SJSA1 (cell line): ENCODE data around the gene THAP4. TPM values are rescaled to one million over a fixed set of nuclear protein-coding genes. Genes with fewer than 3 reads are reported as not detected.

Experiments
- DNase-seq, 2 experiments: peaks; one replicate each; pipeline ENCODE4 v3.0.0-alpha.2; 2015 to 2020; ENCODE audit warnings: low spot score in 2 of 2, low read depth in 1 of 2
- H3K27ac ChIP-seq: fragments of 250-450 bp; sonication (Bioruptor Pico); 2 replicates; pipeline ENCODE4 v1.5.1; 2020; ENCODE audit warnings: mild to moderate bottlenecking, moderate library complexity
- H3K27me3 ChIP-seq: fragments of 250-450 bp; sonication (Bioruptor Pico); replicated peaks from 2 replicates; pipeline ENCODE4 v1.5.1; 2020; ENCODE audit warnings: mild to moderate bottlenecking, moderate library complexity
- H3K36me3 ChIP-seq: fragments of 250-450 bp; sonication (Bioruptor Pico); 2 replicates; pipeline ENCODE4 v1.5.1; 2020; ENCODE audit warnings: mild to moderate bottlenecking
- H3K4me1 ChIP-seq: fragments of 250-450 bp; sonication (Bioruptor Pico); replicated peaks from 2 replicates; pipeline ENCODE4 v1.6.1; 2021; ENCODE audit warnings: mild to moderate bottlenecking
- H3K4me3 ChIP-seq: fragments of 250-450 bp; sonication (Bioruptor Pico); 2 replicates; pipeline ENCODE4 v1.5.1; 2020; ENCODE audit warnings: mild to moderate bottlenecking
- H3K9me3 ChIP-seq: fragments of 250-450 bp; sonication (Bioruptor Pico); replicated peaks from 2 replicates; pipeline ENCODE4 v1.5.1; 2020; ENCODE audit warnings: mild to moderate bottlenecking
- total RNA-seq: library from RNA; depleted of rRNA; stranded (reverse); fragments of >200 nt; shearing (Covaris generic); gene quantifications from 2 replicates; pipeline ENCODE4 v1.2.3, GENCODE V29; 2014

Gene THAP4
- total RNA-seq, 1 experiment from 2014 or later, result 50.3 TPM

DNA sequence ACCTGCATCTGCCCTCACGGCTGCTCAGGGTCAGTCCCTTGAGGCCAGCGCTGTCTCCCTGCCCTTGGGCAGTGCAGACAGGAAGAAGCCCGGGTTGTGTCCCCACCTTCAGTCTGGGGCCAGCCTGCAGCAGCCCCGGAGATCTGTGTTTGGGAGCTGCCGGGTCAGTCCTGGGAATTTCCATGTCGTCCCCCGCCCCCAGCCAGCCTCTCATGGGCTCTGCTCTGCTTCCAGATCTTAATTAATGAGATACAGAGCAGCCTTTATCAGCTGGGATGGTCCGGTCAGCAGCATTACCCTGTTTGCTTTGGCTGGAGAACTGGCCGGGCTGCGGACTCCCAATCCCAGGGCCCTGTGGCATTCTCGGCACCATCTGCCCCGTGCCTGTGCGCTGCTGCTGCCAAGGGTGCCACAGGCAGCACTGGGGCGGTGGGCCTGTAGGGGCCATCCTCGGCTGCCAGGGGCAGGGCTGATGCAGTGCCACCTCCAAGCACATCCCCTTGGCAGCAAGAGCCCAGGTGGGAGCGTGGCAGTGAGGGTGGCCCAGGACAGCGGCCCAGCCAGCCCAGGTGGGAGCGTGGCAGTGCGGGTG, 76.0 kb downstream of the THAP4 start:
- peaks cover 61% of the 10 kb centered on the region for H3K4me1 ChIP-seq
- H3K27me3 ChIP-seq, result no peaks in the 10 kb centered on the region
- peak overlapping the region; percentile 81 for H3K4me3 ChIP-seq
- peaks cover 66% of the 10 kb centered on the region for H3K36me3 ChIP-seq
- peak; percentile 86 to 90 for DNase-seq
- peak overlapping the region; percentile 86 for H3K27ac ChIP-seq
- H3K9me3 ChIP-seq, result no peaks in the 10 kb centered on the region

DNA sequence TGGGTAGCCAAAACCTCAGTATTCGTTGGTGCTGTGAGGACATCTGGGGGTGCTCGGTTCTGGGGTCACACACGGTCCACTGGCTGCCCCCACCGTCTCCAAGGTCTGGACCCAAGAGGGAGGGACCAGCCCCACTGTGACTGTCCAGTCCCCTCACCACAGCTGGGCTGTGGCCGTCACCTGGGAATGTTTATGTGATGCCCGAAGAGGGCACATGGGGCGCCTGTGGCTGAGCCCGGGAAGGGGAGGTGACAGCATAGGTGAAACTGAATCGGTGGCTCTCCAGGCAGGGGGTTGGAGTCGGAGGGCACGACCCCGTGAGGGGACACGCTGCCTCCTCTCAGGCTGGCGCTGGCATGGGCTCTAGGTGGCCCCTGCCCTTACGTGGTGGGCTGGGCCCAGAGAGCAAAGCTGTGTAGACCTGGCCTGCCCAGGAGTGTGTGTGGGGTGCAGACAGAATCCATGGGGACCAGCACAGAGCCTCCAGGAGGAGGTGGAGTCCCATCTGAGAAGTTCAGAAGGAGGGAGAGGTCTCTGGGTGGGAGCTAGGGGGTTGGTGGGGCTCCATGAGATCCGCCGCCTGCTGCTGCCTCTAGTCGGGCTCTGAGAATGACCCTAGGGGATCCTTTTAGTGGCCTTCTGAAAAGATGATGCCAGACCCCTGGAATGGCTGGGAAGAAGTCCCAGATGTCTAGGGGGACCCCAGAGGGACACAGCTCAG, 76.6 kb downstream of the THAP4 start:
- Histone ChIP-seq H3K4me3 (peak overlapping the region; percentile 81), H3K36me3 (peaks cover 64% of the 10 kb centered on the region), H3K27ac (peak overlapping the region; percentile 86), H3K4me1 (peaks cover 60% of the 10 kb centered on the region), H3K9me3 (no peaks in the 10 kb centered on the region), H3K27me3 (no peaks in the 10 kb centered on the region)
- no peak for DNase-seq

DNA sequence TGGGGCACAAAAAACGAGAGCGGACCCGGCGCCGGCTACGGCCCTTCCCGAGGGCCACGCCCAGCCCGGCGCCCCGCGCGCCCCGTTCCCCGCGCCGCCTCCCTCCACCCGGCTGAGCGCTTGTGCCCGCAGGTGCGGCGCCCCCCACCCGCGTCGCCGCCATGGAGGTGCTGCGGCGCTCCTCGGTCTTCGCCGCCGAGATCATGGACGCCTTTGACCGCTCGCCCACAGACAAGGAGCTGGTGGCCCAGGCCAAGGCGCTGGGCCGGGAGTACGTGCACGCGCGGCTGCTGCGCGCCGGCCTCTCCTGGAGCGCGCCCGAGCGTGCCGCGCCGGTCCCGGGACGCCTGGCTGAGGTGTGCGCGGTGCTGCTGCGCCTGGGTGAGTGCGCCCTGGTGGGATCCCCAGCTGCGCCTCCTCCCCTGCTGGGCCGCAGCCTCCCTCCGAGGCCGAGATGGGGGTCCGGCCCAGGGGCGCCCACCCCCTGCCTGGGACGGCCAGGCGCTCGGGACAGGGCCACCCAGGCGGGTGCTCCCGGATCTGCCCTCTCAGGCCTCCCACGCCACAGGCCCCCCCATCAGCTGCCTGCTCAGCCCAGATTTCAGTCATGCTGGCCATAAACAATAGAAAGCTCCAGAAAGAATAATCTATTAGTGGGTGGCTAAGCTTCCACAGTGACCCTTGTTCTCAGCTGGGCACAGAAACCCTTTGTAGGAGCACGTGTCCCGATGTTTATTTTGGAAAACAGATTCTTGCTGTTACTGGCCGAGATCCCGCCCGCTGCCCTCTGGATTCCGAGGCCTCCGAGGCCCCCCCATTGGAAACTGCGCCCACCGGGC, 77.4 kb downstream of the THAP4 start:
- peak; percentile 96 to 99 for DNase-seq
- peaks cover 61% of the 10 kb centered on the region for H3K36me3 ChIP-seq
- no peaks in the 10 kb centered on the region for H3K27me3 ChIP-seq
- no peaks in the 10 kb centered on the region for H3K9me3 ChIP-seq
- peak overlapping the region; percentile 86 for H3K27ac ChIP-seq
- peaks cover 52% of the 10 kb centered on the region for H3K4me1 ChIP-seq
- peak overlapping the region; percentile 81 for H3K4me3 ChIP-seq

DNA sequence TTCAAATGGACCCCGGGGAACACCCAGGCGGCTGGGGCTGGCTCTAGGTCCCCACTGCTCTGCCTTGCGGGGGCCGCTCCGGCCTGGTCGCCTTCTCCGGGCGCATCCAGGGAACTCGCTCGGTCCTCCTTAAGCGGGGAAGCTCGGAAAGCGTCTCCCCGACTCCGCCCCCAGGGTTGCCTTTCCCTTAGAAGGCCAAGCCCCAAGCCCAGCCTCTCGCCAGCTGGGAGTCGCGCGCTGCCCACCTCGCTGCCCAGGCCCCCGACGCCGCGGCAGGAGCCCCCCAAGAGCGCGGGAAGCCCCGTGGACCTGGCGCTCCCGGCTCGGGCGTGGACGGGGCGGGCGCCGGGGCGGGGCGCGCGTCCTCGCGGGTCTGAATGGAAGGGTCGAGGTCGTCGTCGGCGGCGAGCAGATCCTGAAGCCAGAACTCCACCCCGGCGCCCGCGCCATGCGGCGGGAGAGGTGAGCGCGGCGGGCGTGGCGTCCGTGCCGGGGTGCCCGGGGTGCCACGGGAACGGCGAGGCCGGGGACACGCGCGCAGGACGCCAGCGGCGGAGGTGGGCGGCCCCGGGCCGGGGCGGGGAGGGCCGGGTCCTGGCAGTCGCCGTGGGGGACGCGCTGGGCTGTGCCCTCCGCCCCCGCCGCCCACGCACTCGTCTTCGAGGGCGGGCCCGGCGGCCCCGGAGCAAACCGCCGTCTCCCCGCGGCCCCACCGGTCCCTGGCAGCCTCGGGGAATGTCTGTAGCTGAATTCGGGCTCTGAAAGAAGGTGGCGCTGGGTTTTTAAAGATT, 78.2 kb downstream of the THAP4 start, which contains the start of gene BOK:
Gene BOK, plus strand, starts transcription at position 214 of the 791 bp plus-strand sequence. CDS start 739 bp downstream, outside the sequence.
- H3K27ac ChIP-seq, result peak within 1 kb of the TSS; percentile 86
- H3K4me3 ChIP-seq, result peak within 1 kb of the TSS; percentile 81
- no peaks in the 10 kb centered on the region for H3K27me3 ChIP-seq
- peak; percentile 85 to 94 for DNase-seq
- peaks cover 45% of the 10 kb centered on the region for H3K4me1 ChIP-seq
- H3K36me3 ChIP-seq, result peaks cover 64% of the 10 kb centered on the region
- H3K9me3 ChIP-seq, result no peaks in the 10 kb centered on the region

DNA sequence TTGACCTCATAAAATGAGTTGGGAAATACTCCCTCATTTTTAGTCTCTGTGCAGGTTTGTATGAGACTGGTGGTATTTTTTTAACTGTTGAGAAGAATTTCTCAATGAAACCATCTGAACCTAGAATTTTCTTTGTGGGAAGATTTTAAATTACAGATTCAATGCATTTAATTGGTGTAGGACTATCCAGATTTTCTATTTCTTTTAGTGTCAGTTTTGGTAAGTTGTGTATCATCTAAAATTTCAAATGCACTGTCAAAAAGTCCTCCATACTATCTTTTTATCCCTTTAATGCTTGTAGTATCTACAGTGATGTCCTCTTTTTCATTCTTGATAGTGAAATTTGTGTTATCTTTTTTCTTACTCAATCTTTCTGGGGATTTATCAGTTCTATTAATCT, 80.2 kb downstream of the THAP4 start:
- Histone ChIP-seq H3K36me3 (peaks cover 59% of the 10 kb centered on the region), H3K4me1 (peaks cover 36% of the 10 kb centered on the region), H3K27me3 (no peaks in the 10 kb centered on the region), H3K27ac (no peak overlapping the region), H3K9me3 (no peaks in the 10 kb centered on the region), H3K4me3 (no peak overlapping the region)
- DNase-seq, result no peak

- Histone ChIP-seq H3K27ac (no peak overlapping the region), H3K27me3 (no peaks in the 10 kb centered on the region), H3K4me1 (peaks cover 41% of the 10 kb centered on the region), H3K4me3 (no peak overlapping the region), H3K36me3 (peaks cover 55% of the 10 kb centered on the region), H3K9me3 (no peaks in the 10 kb centered on the region)
- no peak for DNase-seq
Observed at GRCh38 chr2:241555711-241556110, 81.2 kb downstream of the THAP4 start.

- no peak overlapping the region for H3K27ac ChIP-seq
- peaks cover 41% of the 10 kb centered on the region for H3K4me1 ChIP-seq
- H3K27me3 ChIP-seq, result no peaks in the 10 kb centered on the region
- DNase-seq, result no peak
- peaks cover 47% of the 10 kb centered on the region for H3K36me3 ChIP-seq
- no peaks in the 10 kb centered on the region for H3K9me3 ChIP-seq
- no peak overlapping the region for H3K4me3 ChIP-seq
Observed at GRCh38 chr2:241554610-241555322, 82.2 kb downstream of the THAP4 start.

- no peak overlapping the region for H3K4me3 ChIP-seq
- no peak overlapping the region for H3K27ac ChIP-seq
- H3K36me3 ChIP-seq, result peaks cover 40% of the 10 kb centered on the region
- H3K4me1 ChIP-seq, result peaks cover 49% of the 10 kb centered on the region
- DNase-seq, result no peak
- H3K9me3 ChIP-seq, result no peaks in the 10 kb centered on the region
- no peaks in the 10 kb centered on the region for H3K27me3 ChIP-seq
Observed at GRCh38 chr2:241553981-241554380, 83.0 kb downstream of the THAP4 start.

- H3K4me1 ChIP-seq, result peaks cover 54% of the 10 kb centered on the region
- H3K9me3 ChIP-seq, result no peaks in the 10 kb centered on the region
- DNase-seq, result no peak
- no peaks in the 10 kb centered on the region for H3K27me3 ChIP-seq
- peaks cover 38% of the 10 kb centered on the region for H3K36me3 ChIP-seq
- H3K27ac ChIP-seq, result no peak overlapping the region
- H3K4me3 ChIP-seq, result no peak overlapping the region
Observed at GRCh38 chr2:241553512-241553830, 83.5 kb downstream of the THAP4 start.

DNA sequence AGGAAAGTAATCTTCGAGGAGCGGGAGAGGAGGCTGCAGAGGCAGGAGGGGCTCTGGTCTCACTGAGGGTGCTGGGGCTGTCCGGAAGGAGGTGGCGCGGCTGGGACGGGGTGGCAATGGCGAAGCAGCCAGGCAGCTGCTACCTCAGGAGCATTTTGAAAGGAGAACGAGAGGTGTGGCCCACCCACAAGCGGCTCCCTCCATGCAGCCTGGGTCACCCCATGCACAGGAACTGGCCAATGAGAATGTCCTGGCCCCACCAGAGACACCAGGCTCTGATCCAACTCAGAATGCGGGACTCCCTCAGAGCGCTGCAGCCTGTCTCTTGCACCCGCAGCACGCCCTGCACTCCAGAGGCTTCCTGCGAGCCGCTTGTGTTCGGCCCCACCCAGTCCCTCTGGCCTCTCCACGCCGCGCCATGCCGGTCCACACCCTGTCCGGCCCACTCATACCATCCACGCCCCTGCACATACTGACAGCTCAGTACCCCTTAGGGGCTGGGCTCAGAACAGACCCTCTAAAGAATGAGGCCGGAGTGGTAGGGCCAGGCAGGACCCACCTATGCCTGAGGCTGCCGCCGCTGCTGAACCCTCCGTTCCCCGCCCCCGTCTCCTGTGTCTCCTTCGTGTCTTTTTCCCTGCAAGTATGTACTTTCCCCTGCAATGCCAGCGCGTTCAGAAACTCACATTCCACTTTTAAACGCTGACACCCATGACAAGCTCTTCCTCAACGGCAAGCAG, 84.8 kb downstream of the THAP4 start:
- Histone ChIP-seq H3K4me3 (peak overlapping the region; percentile 33), H3K9me3 (no peaks in the 10 kb centered on the region), H3K36me3 (peaks cover 41% of the 10 kb centered on the region), H3K27ac (peak overlapping the region; percentile 40; the same call in 1 of the 2 replicates), H3K4me1 (peaks cover 61% of the 10 kb centered on the region), H3K27me3 (no peaks in the 10 kb centered on the region)
- peak in 1 of 2 experiments; percentile 63 for DNase-seq

GRCh38 chr2:241551599-241551997, 85.4 kb downstream of the THAP4 start:
- DNase-seq, result peak in 1 of 2 experiments; percentile 70
- Histone ChIP-seq H3K27me3 (no peaks in the 10 kb centered on the region), H3K4me3 (peak overlapping the region; percentile 33), H3K36me3 (peaks cover 41% of the 10 kb centered on the region), H3K27ac (peak overlapping the region; percentile 40), H3K4me1 (peaks cover 65% of the 10 kb centered on the region), H3K9me3 (no peaks in the 10 kb centered on the region)
